SK-N-SH (cell line): ENCODE measurements around the gene TP53I3. TPM values are rescaled to one million over a fixed set of nuclear protein-coding genes. Genes with fewer than 3 reads are reported as not detected.

Experiments
- CTCF ChIA-PET: fragments of 300-600, 350-600 bp; formaldehyde crosslinking; extraction: SDS; loops from one replicate; lab custom pipeline; 2021; lab: Yijun Ruan, JAX
- POLR2A ChIA-PET: fragments of 350-600 bp; sonication (Branson Sonifier 250); formaldehyde crosslinking; extraction: SDS; loops from one replicate; lab custom pipeline; 2020; ENCODE audit warnings: antibody characterized with exemption, inconsistent platforms; lab: Yijun Ruan, JAX
- DNase-seq: peaks from one replicate; pipeline ENCODE4 v3.0.0; 2012
- H2AFZ ChIP-seq: fragments of 200-600 bp; sonication (generic); 2 replicates; pipeline ENCODE4 v1.8.1; 2016; ENCODE audit warnings: antibody characterized with exemption, mild to moderate bottlenecking, low read depth
- H3F3A ChIP-seq: fragments of 200-600 bp; sonication (generic); replicated peaks from 2 replicates; pipeline ENCODE3; 2016; ENCODE audit warnings: antibody characterized with exemption, mild to moderate bottlenecking; ENCODE audit not compliant: insufficient read depth
- H3K27ac ChIP-seq, 2 experiments: fragments of 200-500 bp in 1 of 2; fragments of 200-600 bp in 1 of 2; sonication (Bioruptor generic) in 1 of 2; sonication (generic), shearing (Covaris generic) in 1 of 2; 2 replicates each; pipeline versions ENCODE4 v1.5.1 to v1.6.1; 2014 to 2016; ENCODE audit warnings: low read depth in 2 of 2, inconsistent platforms in 1 of 2, low read length in 1 of 2, mild to moderate bottlenecking in 1 of 2, mixed read lengths in 1 of 2
- H3K27me3 ChIP-seq: fragments of 200-600 bp; sonication (generic), shearing (Covaris generic); 2 replicates; pipeline ENCODE4 v1.6.1; 2016; ENCODE audit warnings: mixed run types; ENCODE audit not compliant: insufficient read depth
- H3K36me3 ChIP-seq, 2 experiments: fragments of 200-500 bp in 1 of 2; fragments of 200-600 bp in 1 of 2; sonication (Bioruptor generic) in 1 of 2; sonication (generic) in 1 of 2; replicated peaks in 1 of 2; 2 replicates each; pipeline versions ENCODE3 to v1.5.1; 2014 to 2016; ENCODE audit warnings: low read length in 1 of 2, mild to moderate bottlenecking in 1 of 2; ENCODE audit not compliant: insufficient read depth in 2 of 2, control insufficient read depth in 1 of 2
- H3K4me1 ChIP-seq, 2 experiments: fragments of 200-500 bp in 1 of 2; fragments of 200-600 bp in 1 of 2; sonication (Bioruptor generic) in 1 of 2; sonication (generic), shearing (Covaris generic) in 1 of 2; 2 replicates each; pipeline versions ENCODE4 v1.5.1 to v1.6.1; 2014 to 2016; ENCODE audit warnings: low read depth in 1 of 2, low read length in 1 of 2, mixed run types in 1 of 2; ENCODE audit not compliant: insufficient read depth in 2 of 2, control insufficient read depth in 1 of 2
- H3K4me2 ChIP-seq: fragments of 200-600 bp; sonication (generic), shearing (Covaris generic); 2 replicates; pipeline ENCODE4 v1.6.1; 2017; ENCODE audit warnings: mixed run types
- H3K4me3 ChIP-seq, 2 experiments: fragments of 200-500 bp in 1 of 2; fragments of 200-600 bp in 1 of 2; sonication (Bioruptor generic) in 1 of 2; sonication (generic), shearing (Covaris generic) in 1 of 2; 2 replicates each; pipeline versions ENCODE4 v1.5.1 to v1.8.1; 2014 to 2016; ENCODE audit warnings: low read depth in 2 of 2, inconsistent platforms in 1 of 2, low read length in 1 of 2, mild to moderate bottlenecking in 1 of 2, mixed read lengths in 1 of 2, moderate library complexity in 1 of 2
- H3K79me2 ChIP-seq: fragments of 200-600 bp; sonication (generic); 2 replicates; pipeline ENCODE4 v1.8.1; 2017; ENCODE audit warnings: mild to moderate bottlenecking; ENCODE audit not compliant: insufficient read depth
- H3K9ac ChIP-seq: fragments of 200-600 bp; sonication (generic); 2 replicates; pipeline ENCODE4 v1.6.1; 2017; ENCODE audit warnings: mixed run types
- H3K9me2 ChIP-seq: fragments of 200-600 bp; sonication (generic); 2 replicates; pipeline ENCODE4 v1.6.1; 2017; ENCODE audit warnings: mixed run types
- H3K9me3 ChIP-seq: fragments of 200-600 bp; sonication (generic); 2 replicates; pipeline ENCODE4 v1.6.1; 2017; ENCODE audit warnings: mixed run types, mild to moderate bottlenecking, moderate library complexity
- H4K20me1 ChIP-seq: fragments of 200-600 bp; sonication (generic); 2 replicates; pipeline ENCODE4 v1.6.1; 2017; ENCODE audit warnings: mild to moderate bottlenecking, mixed run types; ENCODE audit not compliant: insufficient read depth
- ELF1 ChIP-seq: IDR thresholded peaks from 2 replicates; pipeline ENCODE4 v1.4.0; 2012
- EP300 ChIP-seq, 2 experiments: IDR thresholded peaks; 2 replicates each; pipeline versions ENCODE4 v1.4.0 to v1.6.1; 2012; ENCODE audit warnings: borderline replicate concordance in 1 of 2, low read depth in 1 of 2, low read length in 1 of 2
- EZH2phosphoT487 ChIP-seq: fragments of 200-600 bp; sonication (generic); IDR thresholded peaks from 2 replicates; pipeline ENCODE4 v1.6.1; 2017; ENCODE audit warnings: low read depth, mixed run types, mild to moderate bottlenecking, antibody characterized with exemption, moderate library complexity, borderline replicate concordance
- FOSL2 ChIP-seq: IDR thresholded peaks from 2 replicates; pipeline ENCODE4 v1.4.0; 2012; ENCODE audit warnings: low read depth, mild to moderate bottlenecking, moderate library complexity, borderline replicate concordance
- FOXM1 ChIP-seq: IDR thresholded peaks from 2 replicates; pipeline ENCODE4 v1.4.0; 2012; ENCODE audit warnings: low read depth, mild to moderate bottlenecking
- GABPA ChIP-seq: IDR thresholded peaks from 2 replicates; pipeline ENCODE4 v1.4.0; 2012; ENCODE audit warnings: low read depth, mild to moderate bottlenecking
- JUND ChIP-seq: IDR thresholded peaks from 2 replicates; pipeline ENCODE4 v1.4.0; 2012
- MEF2A ChIP-seq: IDR thresholded peaks from 2 replicates; pipeline ENCODE4 v1.4.0; 2012; ENCODE audit warnings: low read depth, borderline replicate concordance
- NRF1 ChIP-seq: IDR thresholded peaks from 2 replicates; pipeline ENCODE4 v1.6.1; 2012; ENCODE audit warnings: low read depth, mild to moderate bottlenecking, low read length
- RAD21 ChIP-seq: IDR thresholded peaks from 2 replicates; pipeline ENCODE4 v1.6.1; 2012; ENCODE audit warnings: mild to moderate bottlenecking, low read length
- SIN3A ChIP-seq: IDR thresholded peaks from 2 replicates; pipeline ENCODE4 v1.6.1; 2012; ENCODE audit warnings: low read depth, mild to moderate bottlenecking, low read length, moderate library complexity, borderline replicate concordance
- SMC3 ChIP-seq: IDR thresholded peaks from 2 replicates; pipeline ENCODE4 v1.6.1; 2012; ENCODE audit warnings: low read depth, low read length, improper control_type of control experiment
- TCF12 ChIP-seq: IDR thresholded peaks from 2 replicates; pipeline ENCODE4 v1.4.0; 2012
- TEAD4 ChIP-seq: IDR thresholded peaks from 2 replicates; pipeline ENCODE4 v1.4.0; 2012; ENCODE audit warnings: mild to moderate bottlenecking, borderline replicate concordance; ENCODE audit not compliant: insufficient read depth
- WGBS: methylation state at CpG from one replicate; pipeline ENCODE4 v1.1.6; 2017; ENCODE audit warnings: low lambda C conversion rate; 5-methylcytosine and 5-hydroxymethylcytosine counted together
- polyA plus RNA-seq, 3 experiments: library from polyadenylated mRNA; depleted of rRNA; stranded (reverse); fragments of >200 nt; gene quantifications; 2 replicates each; pipeline ENCODE4 v1.2.3, GENCODE V29; 2012
- TF ChIP-seq, protein P1 (sequence below): IDR thresholded peaks from 2 replicates; pipeline ENCODE4 v1.6.1; 2012; ENCODE audit warnings: mild to moderate bottlenecking, low read depth, low read length, moderate library complexity
- TF ChIP-seq, protein P2 (sequence below): fragments of 150-350 bp; IDR thresholded peaks from 2 replicates; pipeline ENCODE4 v1.6.1; 2016; ENCODE audit warnings: mild to moderate bottlenecking, low read depth, low read length
- TF ChIP-seq, protein P3 (sequence below): fragments of 200-600 bp; sonication (generic); IDR thresholded peaks from 2 replicates; pipeline ENCODE4 v1.6.1; 2017; ENCODE audit warnings: antibody characterized with exemption, mild to moderate bottlenecking, moderate library complexity

Gene TP53I3
- polyA plus RNA-seq, 1 of the 3 experiments (the other 2 are of a cell fraction): 110 TPM

DNA sequence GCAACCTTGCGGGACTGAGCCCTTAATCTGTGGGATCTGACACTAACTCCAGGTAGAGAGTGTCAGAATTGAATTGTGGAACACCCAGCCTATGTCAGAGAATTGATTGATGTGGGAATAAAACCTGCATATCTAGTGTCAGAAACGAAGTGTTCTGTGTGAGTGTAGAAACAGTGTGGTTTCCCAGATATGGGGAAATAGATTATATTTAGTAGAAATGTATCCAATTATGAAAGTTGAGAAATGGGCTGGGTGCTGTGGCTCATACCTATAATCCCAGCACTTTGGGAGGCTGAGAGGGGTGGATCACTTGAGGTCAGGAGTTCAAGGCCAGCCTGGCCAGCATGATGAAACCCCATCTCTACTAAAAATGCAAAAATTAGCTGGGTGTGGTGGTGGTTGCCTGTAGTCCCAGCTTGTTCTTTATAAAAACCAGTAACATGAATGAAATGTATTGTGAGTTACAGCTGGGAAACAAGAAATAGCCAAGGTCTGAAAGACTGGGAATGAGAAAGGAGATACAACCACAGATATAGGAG is 4.3 kb upstream of the TP53I3 start:
- WGBS: 85% methylated on average over 2 of the region's 2 CpGs
- Histone ChIP-seq H3K9me3 (no peaks in the 10 kb centered on the region), H3K36me3 (peaks cover 0 to 4% of the 10 kb centered on the region in 2 experiments), H3K27me3 (no peaks in the 10 kb centered on the region), H3K79me2 (no peaks in the 10 kb centered on the region)
- TF ChIP-seq SMC3: no peak
- no peak for TF ChIP-seq FOSL2
- no peak for TF ChIP-seq FOXM1
- no peak for TF ChIP-seq EP300 (IDR thresholded peaks at IDR 0.05; ENCODE audit: borderline replicate concordance in 1 of 2, low read depth in 1 of 2, low read length in 1 of 2)
- no peak for TF ChIP-seq ELF1
- TF ChIP-seq SIN3A: no peak
- TF ChIP-seq EZH2phosphoT487: no peak
- TF ChIP-seq, protein P1, sequence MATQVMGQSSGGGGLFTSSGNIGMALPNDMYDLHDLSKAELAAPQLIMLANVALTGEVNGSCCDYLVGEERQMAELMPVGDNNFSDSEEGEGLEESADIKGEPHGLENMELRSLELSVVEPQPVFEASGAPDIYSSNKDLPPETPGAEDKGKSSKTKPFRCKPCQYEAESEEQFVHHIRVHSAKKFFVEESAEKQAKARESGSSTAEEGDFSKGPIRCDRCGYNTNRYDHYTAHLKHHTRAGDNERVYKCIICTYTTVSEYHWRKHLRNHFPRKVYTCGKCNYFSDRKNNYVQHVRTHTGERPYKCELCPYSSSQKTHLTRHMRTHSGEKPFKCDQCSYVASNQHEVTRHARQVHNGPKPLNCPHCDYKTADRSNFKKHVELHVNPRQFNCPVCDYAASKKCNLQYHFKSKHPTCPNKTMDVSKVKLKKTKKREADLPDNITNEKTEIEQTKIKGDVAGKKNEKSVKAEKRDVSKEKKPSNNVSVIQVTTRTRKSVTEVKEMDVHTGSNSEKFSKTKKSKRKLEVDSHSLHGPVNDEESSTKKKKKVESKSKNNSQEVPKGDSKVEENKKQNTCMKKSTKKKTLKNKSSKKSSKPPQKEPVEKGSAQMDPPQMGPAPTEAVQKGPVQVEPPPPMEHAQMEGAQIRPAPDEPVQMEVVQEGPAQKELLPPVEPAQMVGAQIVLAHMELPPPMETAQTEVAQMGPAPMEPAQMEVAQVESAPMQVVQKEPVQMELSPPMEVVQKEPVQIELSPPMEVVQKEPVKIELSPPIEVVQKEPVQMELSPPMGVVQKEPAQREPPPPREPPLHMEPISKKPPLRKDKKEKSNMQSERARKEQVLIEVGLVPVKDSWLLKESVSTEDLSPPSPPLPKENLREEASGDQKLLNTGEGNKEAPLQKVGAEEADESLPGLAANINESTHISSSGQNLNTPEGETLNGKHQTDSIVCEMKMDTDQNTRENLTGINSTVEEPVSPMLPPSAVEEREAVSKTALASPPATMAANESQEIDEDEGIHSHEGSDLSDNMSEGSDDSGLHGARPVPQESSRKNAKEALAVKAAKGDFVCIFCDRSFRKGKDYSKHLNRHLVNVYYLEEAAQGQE: no peak
- no peak for TF ChIP-seq TCF12
- TF ChIP-seq MEF2A: no peak
- TF ChIP-seq TEAD4: no peak
- TF ChIP-seq, protein P2, sequence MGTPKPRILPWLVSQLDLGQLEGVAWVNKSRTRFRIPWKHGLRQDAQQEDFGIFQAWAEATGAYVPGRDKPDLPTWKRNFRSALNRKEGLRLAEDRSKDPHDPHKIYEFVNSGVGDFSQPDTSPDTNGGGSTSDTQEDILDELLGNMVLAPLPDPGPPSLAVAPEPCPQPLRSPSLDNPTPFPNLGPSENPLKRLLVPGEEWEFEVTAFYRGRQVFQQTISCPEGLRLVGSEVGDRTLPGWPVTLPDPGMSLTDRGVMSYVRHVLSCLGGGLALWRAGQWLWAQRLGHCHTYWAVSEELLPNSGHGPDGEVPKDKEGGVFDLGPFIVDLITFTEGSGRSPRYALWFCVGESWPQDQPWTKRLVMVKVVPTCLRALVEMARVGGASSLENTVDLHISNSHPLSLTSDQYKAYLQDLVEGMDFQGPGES: no peak
- TF ChIP-seq, all 33 proteins: peak for 0
- POLR2A ChIA-PET: no interaction called here
- CTCF ChIA-PET: interaction anchor here (1.2 kb wide), 1 partner anchor 162 kb away, joined by 4 read pairs; the partner anchor contains the start of gene ATAD2B
- H3K9ac ChIP-seq: no peak overlapping the region
- H4K20me1 ChIP-seq: no peaks in the 10 kb centered on the region
- DNase-seq: no peak
- no peak overlapping the region for H3K27ac ChIP-seq
- peaks cover 16% of the 10 kb centered on the region for H3F3A ChIP-seq
- H3K4me2 ChIP-seq: no peak overlapping the region
- H2AFZ ChIP-seq: no peak overlapping the region
- no peaks in the 10 kb centered on the region for H3K9me2 ChIP-seq
- H3K4me3 ChIP-seq: no peak overlapping the region
- H3K4me1 ChIP-seq: peaks cover 0 to 8% of the 10 kb centered on the region in 2 experiments; a peak in 2 of 4 replicates

DNA sequence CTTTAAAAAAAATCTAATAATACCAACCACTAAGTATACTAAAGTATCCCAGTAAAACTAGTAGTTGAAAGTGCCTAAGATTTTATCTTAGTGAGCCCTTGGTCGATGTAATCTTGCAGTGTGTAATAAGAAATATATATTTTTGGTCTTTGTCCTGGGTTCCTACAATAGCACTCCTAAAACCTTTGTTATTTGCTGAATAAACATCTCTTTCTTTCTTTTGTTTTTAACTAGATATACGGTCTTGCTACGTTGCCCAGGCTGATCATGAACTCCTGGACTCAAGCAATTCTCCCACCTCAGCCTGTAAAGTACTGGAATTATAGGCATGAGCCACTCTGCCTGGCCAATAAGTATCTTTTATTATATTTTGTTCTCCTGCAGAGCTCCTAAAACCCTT is 2.4 kb upstream of the TP53I3 start:
- H3K4me3 ChIP-seq: no peak overlapping the region
- H3F3A ChIP-seq: peaks cover 29% of the 10 kb centered on the region
- H4K20me1 ChIP-seq: no peaks in the 10 kb centered on the region
- H2AFZ ChIP-seq: no peak overlapping the region
- 70% methylated on average over 3 of the region's 3 CpGs for WGBS
- H3K27ac ChIP-seq: no peak overlapping the region
- H3K4me1 ChIP-seq: peaks cover 0 to 21% of the 10 kb centered on the region in 2 experiments; a peak in 2 of 4 replicates
- ChIA-PET POLR2A (no interaction called here), CTCF (interaction anchor here (0.8 to 1.0 kb wide), 2 partner anchors 295 to 296 kb away, joined by 3 to 5 read pairs; no protein-coding TSS in a partner anchor)
- no peak overlapping the region for H3K9ac ChIP-seq
- no peak overlapping the region for H3K4me2 ChIP-seq
- H3K36me3 ChIP-seq: peaks cover 10 to 15% of the 10 kb centered on the region in 2 experiments
- H3K9me2 ChIP-seq: no peaks in the 10 kb centered on the region
- H3K9me3 ChIP-seq: no peaks in the 10 kb centered on the region
- no peaks in the 10 kb centered on the region for H3K27me3 ChIP-seq
- H3K79me2 ChIP-seq: peaks cover 13% of the 10 kb centered on the region; the same call in 1 of the 2 replicates
- no peak for DNase-seq
- TF ChIP-seq ELF1: no peak
- TF ChIP-seq FOXM1: no peak
- no peak for TF ChIP-seq GABPA
- no peak for TF ChIP-seq RAD21
- TF ChIP-seq TEAD4: no peak
- TF ChIP-seq, protein P3, sequence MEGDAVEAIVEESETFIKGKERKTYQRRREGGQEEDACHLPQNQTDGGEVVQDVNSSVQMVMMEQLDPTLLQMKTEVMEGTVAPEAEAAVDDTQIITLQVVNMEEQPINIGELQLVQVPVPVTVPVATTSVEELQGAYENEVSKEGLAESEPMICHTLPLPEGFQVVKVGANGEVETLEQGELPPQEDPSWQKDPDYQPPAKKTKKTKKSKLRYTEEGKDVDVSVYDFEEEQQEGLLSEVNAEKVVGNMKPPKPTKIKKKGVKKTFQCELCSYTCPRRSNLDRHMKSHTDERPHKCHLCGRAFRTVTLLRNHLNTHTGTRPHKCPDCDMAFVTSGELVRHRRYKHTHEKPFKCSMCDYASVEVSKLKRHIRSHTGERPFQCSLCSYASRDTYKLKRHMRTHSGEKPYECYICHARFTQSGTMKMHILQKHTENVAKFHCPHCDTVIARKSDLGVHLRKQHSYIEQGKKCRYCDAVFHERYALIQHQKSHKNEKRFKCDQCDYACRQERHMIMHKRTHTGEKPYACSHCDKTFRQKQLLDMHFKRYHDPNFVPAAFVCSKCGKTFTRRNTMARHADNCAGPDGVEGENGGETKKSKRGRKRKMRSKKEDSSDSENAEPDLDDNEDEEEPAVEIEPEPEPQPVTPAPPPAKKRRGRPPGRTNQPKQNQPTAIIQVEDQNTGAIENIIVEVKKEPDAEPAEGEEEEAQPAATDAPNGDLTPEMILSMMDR: no peak
- no peak for TF ChIP-seq JUND
- TF ChIP-seq, protein P1: no peak
- no peak for TF ChIP-seq NRF1
- TF ChIP-seq FOSL2: no peak
